HCT116 (cell line): ENCODE results near the gene OR2Y1. TPM values are rescaled to one million over a fixed set of nuclear protein-coding genes. Genes with fewer than 3 reads are reported as not detected.

Experiments used
- ATAC-seq: fragments of 200-7000 bp; cut with Tn5 transposase; 2 replicates; pipeline ENCODE4 v1.9.1; 2020; ENCODE audit warnings: mild to moderate bottlenecking, moderate library complexity
- BruUV-seq: library from RNA; stranded (reverse); fragments of 400-500 nt; replicated peaks from 2 replicates; lab custom pipeline; 2021; lab: Mats Ljungman, UMichigan
- CTCF ChIA-PET: fragments of 300-600 bp; sonication (Branson Sonifier 250); formaldehyde crosslinking; loops from one replicate; lab custom pipeline; 2021; ENCODE audit warnings: antibody characterized with exemption; lab: Charles Lee
- POLR2A ChIA-PET: fragments of 300-600, 350-600 bp; sonication (Branson Sonifier 250); formaldehyde crosslinking; loops from one replicate; lab custom pipeline; 2021; ENCODE audit warnings: antibody characterized with exemption; lab: Charles Lee
- RAD21 ChIA-PET, 2 experiments: fragments of 300-600 bp; sonication (Branson Sonifier 250); formaldehyde crosslinking; loops; one replicate each; lab custom pipeline; 2023; ENCODE audit warnings: low total read pairs in 2 of 2; ENCODE audit not compliant: uncharacterized antibody in 2 of 2, unreplicated experiment in 2 of 2, low non-redundant PET in 1 of 2; lab: Charles Lee
- DNase-seq: peaks from one replicate; pipeline ENCODE4 v3.0.0-alpha.2; 2010; ENCODE audit warnings: low read depth, low spot score
- H2AFZ ChIP-seq: fragments of 200-600 bp; shearing (Covaris generic), sonication (generic); 2 replicates; pipeline ENCODE4 v1.6.1; 2017; ENCODE audit warnings: low read depth, mixed run types, mixed read lengths, antibody characterized with exemption, low read length; ENCODE audit not compliant: poor library complexity, severe bottlenecking
- H3K27ac ChIP-seq: 2 replicates; pipeline ENCODE4 v1.5.1; 2012; ENCODE audit warnings: low read depth, low read length
- H3K27me3 ChIP-seq: fragments of 200-600 bp; sonication (generic); 2 replicates; pipeline ENCODE4 v1.6.1; 2016; ENCODE audit warnings: mixed run types, low read length, mixed read lengths; ENCODE audit not compliant: insufficient read depth
- H3K36me3 ChIP-seq, 2 experiments: fragments of 200-500 bp in 1 of 2; fragments of 200-600 bp in 1 of 2; sonication (Bioruptor generic) in 1 of 2; sonication (generic) in 1 of 2; 2 replicates each; pipeline versions ENCODE4 v1.5.1 to v1.6.1; 2014 to 2016; ENCODE audit warnings: low read length in 2 of 2, inconsistent platforms in 1 of 2, mixed read lengths in 1 of 2, mixed run types in 1 of 2; ENCODE audit not compliant: insufficient read depth in 2 of 2, control insufficient read depth in 1 of 2
- H3K4me1 ChIP-seq, 2 experiments: fragments of 200-600 bp in 1 of 2; sonication (generic) in 1 of 2; 2 replicates each; pipeline versions ENCODE4 v1.5.1 to v1.6.1; 2012 to 2017; ENCODE audit warnings: low read length in 2 of 2, inconsistent platforms in 1 of 2, mild to moderate bottlenecking in 1 of 2, mixed read lengths in 1 of 2, mixed run types in 1 of 2, moderate library complexity in 1 of 2; ENCODE audit not compliant: insufficient read depth in 2 of 2, control insufficient read depth in 1 of 2
- H3K4me2 ChIP-seq: fragments of 200-600 bp; sonication (generic); 2 replicates; pipeline ENCODE4 v1.6.1; 2017; ENCODE audit warnings: mixed run types, low read length, mixed read lengths
- H3K4me3 ChIP-seq, 2 experiments: fragments of 200-600 bp in 1 of 2; sonication (generic) in 1 of 2; replicated peaks in 1 of 2; 2 replicates each; pipeline ENCODE4 v1.5.1; 2011 to 2016; ENCODE audit warnings: low read length in 2 of 2, control low read depth in 1 of 2, low read depth in 1 of 2, mild to moderate bottlenecking in 1 of 2, mixed read lengths in 1 of 2, mixed run types in 1 of 2
- H3K79me2 ChIP-seq: fragments of 200-600 bp; sonication (generic); 2 replicates; pipeline ENCODE4 v1.6.1; 2017; ENCODE audit warnings: mild to moderate bottlenecking, mixed run types, low read length, moderate library complexity, mixed read lengths; ENCODE audit not compliant: insufficient read depth
- H3K9ac ChIP-seq: fragments of 200-600 bp; sonication (generic); 2 replicates; pipeline ENCODE4 v1.6.1; 2016; ENCODE audit warnings: low read length, mixed read lengths
- H3K9me2 ChIP-seq: fragments of 200-600 bp; sonication (generic), shearing (Covaris generic); 2 replicates; pipeline ENCODE4 v1.6.1; 2017; ENCODE audit warnings: mixed run types, mild to moderate bottlenecking, moderate library complexity; ENCODE audit not compliant: insufficient read depth
- H3K9me3 ChIP-seq, 2 experiments: fragments of 200-500 bp in 1 of 2; fragments of 200-600 bp in 1 of 2; sonication (Bioruptor generic) in 1 of 2; sonication (generic) in 1 of 2; 2 replicates each; pipeline ENCODE4 v1.6.1; 2014 to 2017; ENCODE audit warnings: low read length in 2 of 2, mixed read lengths in 2 of 2, inconsistent platforms in 1 of 2, low read depth in 1 of 2, mild to moderate bottlenecking in 1 of 2, mixed run types in 1 of 2, moderate library complexity in 1 of 2; ENCODE audit not compliant: control insufficient read depth in 1 of 2, insufficient read depth in 1 of 2
- H4K20me1 ChIP-seq: fragments of 200-600 bp; sonication (generic), shearing (Covaris generic); 2 replicates; pipeline ENCODE4 v1.6.1; 2017; ENCODE audit warnings: mixed run types, mild to moderate bottlenecking, moderate library complexity; ENCODE audit not compliant: insufficient read depth
- ATF3 ChIP-seq: IDR thresholded peaks from 2 replicates; pipeline ENCODE4 v1.6.1; 2012
- CBX3 ChIP-seq: IDR thresholded peaks from 2 replicates; pipeline ENCODE4 v1.6.1; 2012; ENCODE audit warnings: low read depth
- CEBPB ChIP-seq: IDR thresholded peaks from 2 replicates; pipeline ENCODE4 v1.6.1; 2012; ENCODE audit warnings: low read depth
- CTCF ChIP-seq, 3 experiments: fragments of 200-600 bp in 1 of 3; sonication (generic) in 1 of 3; IDR thresholded peaks in 2 of 3; conservative IDR thresholded peaks in 1 of 3; 2 replicates each; pipeline ENCODE4 v1.5.1; 2012 to 2017; ENCODE audit warnings: low read depth in 2 of 3, low read length in 2 of 3, antibody characterized with exemption in 1 of 3, borderline replicate concordance in 1 of 3, control low read depth in 1 of 3, mild to moderate bottlenecking in 1 of 3, mixed read lengths in 1 of 3, mixed run types in 1 of 3, moderate library complexity in 1 of 3; ENCODE audit not compliant: insufficient read depth in 1 of 3
- EGR1 ChIP-seq: IDR thresholded peaks from 2 replicates; pipeline ENCODE4 v1.6.1; 2012; ENCODE audit warnings: low read depth
- ELF1 ChIP-seq: IDR thresholded peaks from 2 replicates; pipeline ENCODE4 v1.6.1; 2012; ENCODE audit warnings: low read depth, borderline replicate concordance
- EZH2 ChIP-seq: fragments of 200-600 bp; sonication (generic); IDR thresholded peaks from 2 replicates; pipeline ENCODE4 v1.6.1; 2017; ENCODE audit warnings: antibody characterized with exemption, mixed run types
- EZH2phosphoT487 ChIP-seq: fragments of 200-600 bp; IDR thresholded peaks from 2 replicates; pipeline ENCODE4 v1.6.1; 2018; ENCODE audit warnings: antibody characterized with exemption, borderline replicate concordance
- POLR2A ChIP-seq: IDR thresholded peaks from 2 replicates; pipeline ENCODE4 v1.7.0; 2011; ENCODE audit warnings: borderline replicate concordance; ENCODE audit not compliant: insufficient read depth, insufficient read length; ENCODE audit errors: extremely low read depth
- RAD21 ChIP-seq: IDR thresholded peaks from 2 replicates; pipeline ENCODE4 v1.6.1; 2012; ENCODE audit warnings: low read depth, mild to moderate bottlenecking
- SP1 ChIP-seq: IDR thresholded peaks from 2 replicates; pipeline ENCODE4 v1.6.1; 2012; ENCODE audit warnings: low read depth
- SRF ChIP-seq: IDR thresholded peaks from 2 replicates; pipeline ENCODE4 v1.6.1; 2012; ENCODE audit warnings: low read depth
- TCF7L2 ChIP-seq: IDR thresholded peaks from 2 replicates; pipeline ENCODE4 v1.7.0; 2011; ENCODE audit warnings: borderline replicate concordance, inconsistent platforms; ENCODE audit not compliant: insufficient read depth, insufficient read length; ENCODE audit errors: extremely low read depth
- YY1 ChIP-seq: IDR thresholded peaks from 2 replicates; pipeline ENCODE4 v1.6.1; 2011; ENCODE audit warnings: low read length, low read depth, moderate library complexity, mild to moderate bottlenecking; ENCODE audit not compliant: insufficient replicate concordance; ENCODE audit errors: extremely low read depth
- ZBTB33 ChIP-seq: IDR thresholded peaks from 2 replicates; pipeline ENCODE4 v1.6.1; 2011; ENCODE audit warnings: mild to moderate bottlenecking, low read length, moderate library complexity; ENCODE audit not compliant: insufficient replicate concordance; ENCODE audit errors: extremely low read depth
- ZFX ChIP-seq: fragments of 450-650 bp; IDR thresholded peaks from 2 replicates; pipeline ENCODE4 v1.6.1; 2017
- ZNF274 ChIP-seq: fragments of 200-500 bp; sonication (Bioruptor generic); IDR thresholded peaks from 2 replicates; pipeline ENCODE4 v1.6.1; 2014; ENCODE audit warnings: mild to moderate bottlenecking, low read depth, low read length, inconsistent platforms
- intact Hi-C: fragments of 100-400 bp; cut with micrococcal nuclease; formaldehyde crosslinking; loops from 2 replicates; pipeline ENCODE4 v1.10.0; 2022
- total RNA-seq: library from RNA; stranded (reverse); gene quantifications from one replicate; pipeline ENCODE4 v1.2.1, GENCODE V29; 2021; ENCODE audit not compliant: unreplicated experiment
- TF ChIP-seq, protein P1 (sequence below): IDR thresholded peaks from 2 replicates; pipeline ENCODE4 v1.6.1; 2012; ENCODE audit warnings: low read depth
- TF ChIP-seq, protein P2 (sequence below): IDR thresholded peaks from 2 replicates; pipeline ENCODE4 v1.6.1; 2012

Gene OR2Y1
- total RNA-seq, 1 experiment from 2014 or later = not detected

DNA sequence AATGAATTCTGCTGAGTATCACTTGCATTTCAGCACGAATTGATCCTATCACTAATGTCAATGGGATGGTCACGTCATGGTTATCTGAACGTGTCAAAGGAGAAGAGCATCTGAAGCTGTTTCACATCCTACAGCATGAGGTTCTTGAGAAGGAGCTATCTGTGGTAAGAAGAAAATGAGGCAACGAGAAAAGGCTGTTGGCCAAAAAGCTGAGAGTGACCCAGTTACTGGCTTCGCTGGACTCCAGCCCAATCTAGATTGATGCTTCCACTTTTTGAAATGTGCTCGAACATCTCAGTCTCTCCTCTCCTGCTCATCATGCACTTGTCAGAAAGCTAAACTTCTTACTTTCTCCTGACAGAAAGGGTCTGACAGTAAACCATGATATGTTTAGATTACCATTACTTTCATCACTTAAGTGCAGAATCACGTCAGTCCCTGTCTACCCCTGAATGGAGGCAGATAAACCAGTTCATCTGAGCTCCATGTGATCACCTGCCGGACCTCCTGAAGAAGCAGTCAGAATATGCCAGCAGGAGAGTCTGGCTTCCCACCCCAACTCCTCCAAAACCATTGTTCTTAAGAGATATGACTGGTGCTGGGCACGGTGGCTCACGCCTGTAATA is 40.2 kb upstream of the OR2Y1 start:
- Histone ChIP-seq H4K20me1 (no peaks in the 10 kb centered on the region), H3K36me3 (no peaks in the 10 kb centered on the region), H3K4me2 (no peak overlapping the region), H3K27me3 (no peaks in the 10 kb centered on the region)
- ATAC-seq = no peak
- no peak for TF ChIP-seq EZH2phosphoT487
- TF ChIP-seq SP1 = no peak
- no peak for TF ChIP-seq POLR2A
- TF ChIP-seq, protein P1, sequence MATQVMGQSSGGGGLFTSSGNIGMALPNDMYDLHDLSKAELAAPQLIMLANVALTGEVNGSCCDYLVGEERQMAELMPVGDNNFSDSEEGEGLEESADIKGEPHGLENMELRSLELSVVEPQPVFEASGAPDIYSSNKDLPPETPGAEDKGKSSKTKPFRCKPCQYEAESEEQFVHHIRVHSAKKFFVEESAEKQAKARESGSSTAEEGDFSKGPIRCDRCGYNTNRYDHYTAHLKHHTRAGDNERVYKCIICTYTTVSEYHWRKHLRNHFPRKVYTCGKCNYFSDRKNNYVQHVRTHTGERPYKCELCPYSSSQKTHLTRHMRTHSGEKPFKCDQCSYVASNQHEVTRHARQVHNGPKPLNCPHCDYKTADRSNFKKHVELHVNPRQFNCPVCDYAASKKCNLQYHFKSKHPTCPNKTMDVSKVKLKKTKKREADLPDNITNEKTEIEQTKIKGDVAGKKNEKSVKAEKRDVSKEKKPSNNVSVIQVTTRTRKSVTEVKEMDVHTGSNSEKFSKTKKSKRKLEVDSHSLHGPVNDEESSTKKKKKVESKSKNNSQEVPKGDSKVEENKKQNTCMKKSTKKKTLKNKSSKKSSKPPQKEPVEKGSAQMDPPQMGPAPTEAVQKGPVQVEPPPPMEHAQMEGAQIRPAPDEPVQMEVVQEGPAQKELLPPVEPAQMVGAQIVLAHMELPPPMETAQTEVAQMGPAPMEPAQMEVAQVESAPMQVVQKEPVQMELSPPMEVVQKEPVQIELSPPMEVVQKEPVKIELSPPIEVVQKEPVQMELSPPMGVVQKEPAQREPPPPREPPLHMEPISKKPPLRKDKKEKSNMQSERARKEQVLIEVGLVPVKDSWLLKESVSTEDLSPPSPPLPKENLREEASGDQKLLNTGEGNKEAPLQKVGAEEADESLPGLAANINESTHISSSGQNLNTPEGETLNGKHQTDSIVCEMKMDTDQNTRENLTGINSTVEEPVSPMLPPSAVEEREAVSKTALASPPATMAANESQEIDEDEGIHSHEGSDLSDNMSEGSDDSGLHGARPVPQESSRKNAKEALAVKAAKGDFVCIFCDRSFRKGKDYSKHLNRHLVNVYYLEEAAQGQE = no peak
- no peak for TF ChIP-seq TCF7L2
- TF ChIP-seq CEBPB = no peak
- TF ChIP-seq RAD21 = no peak
- TF ChIP-seq ZBTB33 = no peak
- no peak for TF ChIP-seq SRF
- no peak for TF ChIP-seq YY1
- no peak for TF ChIP-seq ATF3
- no peak for TF ChIP-seq EZH2
- TF ChIP-seq ZFX = no peak
- TF ChIP-seq, protein P2, sequence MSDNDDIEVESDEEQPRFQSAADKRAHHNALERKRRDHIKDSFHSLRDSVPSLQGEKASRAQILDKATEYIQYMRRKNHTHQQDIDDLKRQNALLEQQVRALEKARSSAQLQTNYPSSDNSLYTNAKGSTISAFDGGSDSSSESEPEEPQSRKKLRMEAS = no peak
- no peak for TF ChIP-seq CTCF (IDR thresholded peaks at IDR 0.05 in 2 of 3, conservative IDR thresholded peaks at IDR 0.05 in 1 of 3; ENCODE audit: borderline replicate concordance in 1 of 3, insufficient read depth in 1 of 3, low read depth in 2 of 3, low read length in 2 of 3)
- no peak for TF ChIP-seq CBX3
- no peak for TF ChIP-seq ELF1
- TF ChIP-seq EGR1 = no peak
- no peak for TF ChIP-seq ZNF274
- TF ChIP-seq, all 23 proteins: peak for 0
- no TSS peak for BruUV-seq
- CTCF ChIA-PET = no interaction called here
- Histone ChIP-seq H3K27ac (no peak overlapping the region), H3K9me3 (no peaks in the 10 kb centered on the region), H2AFZ (no peak overlapping the region), H3K4me3 (no peak overlapping the region), H3K9me2 (no peaks in the 10 kb centered on the region), H3K9ac (no peak overlapping the region), H3K4me1 (no peaks in the 10 kb centered on the region), H3K79me2 (no peaks in the 10 kb centered on the region)
- RAD21 ChIA-PET = no interaction called here
- no peak for DNase-seq
- intact Hi-C loops = loop anchor here (10.0 kb wide), 1 partner anchor 295 kb away; no protein-coding TSS in a partner anchor
- POLR2A ChIA-PET = no interaction called here
